HepG2 (cell line): ENCODE data around the gene MRS2. TPM values are rescaled to one million over a fixed set of nuclear protein-coding genes. Genes with fewer than 3 reads are reported as not detected.

Source experiments
- ATAC-seq: fragments of 200-7000 bp; cut with Tn5 transposase; 3 replicates; pipeline ENCODE4 v1.9.1; 2020; ENCODE audit warnings: mild to moderate bottlenecking, moderate library complexity
- BruUV-seq: library from RNA; stranded (reverse); fragments of 400-500 nt; replicated peaks from 2 replicates; lab custom pipeline; 2021; lab: Mats Ljungman, UMichigan
- CTCF ChIA-PET: fragments of 300-600 bp; formaldehyde crosslinking; extraction: SDS; loops from one replicate; lab custom pipeline; 2021; ENCODE audit warnings: low total read pairs, inconsistent platforms, low intra/inter-chr PET ratio; lab: Yijun Ruan, JAX
- POLR2A ChIA-PET: fragments of 350-600 bp; sonication (Branson Sonifier 250); formaldehyde crosslinking; loops from one replicate; lab custom pipeline; 2020; ENCODE audit warnings: antibody characterized with exemption, inconsistent platforms; lab: Yijun Ruan, JAX
- DNase-seq: peaks from one replicate; pipeline ENCODE4 v3.0.0-alpha.2; 2015; ENCODE audit warnings: low spot score
- FAIRE-seq: peaks from 3 replicates; lab custom pipeline; 2011; peaks lifted over from hg19 to GRCh38; lab: Jason Lieb, UNC
- H2AFZ ChIP-seq: one replicate; pipeline ENCODE4 v1.6.1; 2011; ENCODE audit warnings: low read length, inconsistent platforms
- H3K27ac ChIP-seq: fragments of 300-600 bp; 3 replicates; pipeline ENCODE4 v1.8.0; 2011; ENCODE audit warnings: mixed run types, mild to moderate bottlenecking, mixed read lengths, low read length, inconsistent platforms; ENCODE audit not compliant: insufficient read depth; ENCODE audit errors: extremely low read length
- H3K27me3 ChIP-seq, 2 experiments: fragments of 200-600 bp in 1 of 2; 2 replicates in 1 of 2; 3 replicates in 1 of 2; pipeline versions ENCODE4 v1.6.0 to v1.8.0; 2011; ENCODE audit warnings: low read length in 2 of 2, mild to moderate bottlenecking in 2 of 2, moderate library complexity in 2 of 2, inconsistent platforms in 1 of 2; ENCODE audit not compliant: insufficient read depth in 2 of 2, control insufficient read depth in 1 of 2
- H3K36me3 ChIP-seq, 2 experiments: fragments of 200-600 bp in 1 of 2; replicated peaks in 1 of 2; 2 replicates in 1 of 2; 3 replicates in 1 of 2; pipeline versions ENCODE4 v1.5.1 to v1.8.0; 2011; ENCODE audit warnings: low read length in 2 of 2, inconsistent platforms in 1 of 2; ENCODE audit not compliant: insufficient read depth in 2 of 2, control insufficient read depth in 1 of 2
- H3K4me1 ChIP-seq: 2 replicates; pipeline ENCODE4 v1.5.1; 2012; ENCODE audit warnings: low read length, inconsistent platforms; ENCODE audit not compliant: insufficient read depth
- H3K4me2 ChIP-seq: 2 replicates; pipeline ENCODE4 v1.6.0; 2011; ENCODE audit warnings: low read depth, low read length, inconsistent platforms
- H3K4me3 ChIP-seq, 3 experiments: fragments of 200-600 bp in 1 of 3; sonication (generic), shearing (Covaris generic) in 1 of 3; replicated peaks in 1 of 3; 2 replicates each; pipeline ENCODE4 v1.5.1; 2011 to 2016; ENCODE audit warnings: low read length in 3 of 3, inconsistent platforms in 2 of 3, low read depth in 2 of 3, mild to moderate bottlenecking in 2 of 3, control low read depth in 1 of 3, mixed read lengths in 1 of 3; ENCODE audit not compliant: insufficient read depth in 1 of 3
- H3K79me2 ChIP-seq: one replicate; pipeline ENCODE4 v1.6.1; 2011; ENCODE audit warnings: low read length, inconsistent platforms; ENCODE audit not compliant: insufficient read depth
- H3K9ac ChIP-seq: 2 replicates; pipeline ENCODE4 v1.6.0; 2011; ENCODE audit warnings: mild to moderate bottlenecking, low read depth, low read length, inconsistent platforms; ENCODE audit not compliant: insufficient read depth
- H3K9me3 ChIP-seq: 2 replicates; pipeline ENCODE4 v1.5.1; 2012; ENCODE audit warnings: mild to moderate bottlenecking, low read length
- H4K20me1 ChIP-seq: 2 replicates; pipeline ENCODE4 v1.6.0; 2011; ENCODE audit warnings: inconsistent platforms, mild to moderate bottlenecking, low read length, moderate library complexity; ENCODE audit not compliant: insufficient read depth
- ARNTL ChIP-seq: sonication (generic); formaldehyde crosslinking; IDR thresholded peaks from 2 replicates; pipeline ENCODE4 v1.4.0; 2020; ENCODE audit warnings: mild to moderate bottlenecking, missing genetic modification reagents
- ATF7 ChIP-seq, 2 experiments: fragments of 450-650 bp in 1 of 2; sonication (generic) in 1 of 2; formaldehyde crosslinking in 1 of 2; IDR thresholded peaks; 2 replicates each; pipeline versions ENCODE4 v1.4.0 to v1.6.1; 2016 to 2020; ENCODE audit warnings: antibody characterized with exemption in 1 of 2, mild to moderate bottlenecking in 1 of 2, missing genetic modification reagents in 1 of 2
- ETV5 ChIP-seq: IDR thresholded peaks from 2 replicates; pipeline ENCODE4 v1.6.1; 2018; ENCODE audit warnings: missing biosample characterization, missing genetic modification reagents, inconsistent platforms, borderline replicate concordance
- FOXK2 ChIP-seq: fragments of 450-650 bp; IDR thresholded peaks from 2 replicates; pipeline ENCODE4 v1.6.1; 2016
- GATAD1 ChIP-seq: IDR thresholded peaks from 2 replicates; pipeline ENCODE4 v1.6.1; 2016; ENCODE audit warnings: missing genetic modification reagents, missing compliant biosample characterization
- IKZF4 ChIP-seq: sonication (generic); formaldehyde crosslinking; IDR thresholded peaks from 2 replicates; pipeline ENCODE4 v1.5.1; 2020; ENCODE audit warnings: borderline replicate concordance, mild to moderate bottlenecking, low read depth, missing genetic modification reagents; ENCODE audit errors: not compliant biosample characterization
- JDP2 ChIP-seq: sonication (generic); formaldehyde crosslinking; IDR thresholded peaks from 2 replicates; pipeline ENCODE4 v1.8.1; 2022; ENCODE audit warnings: missing genetic modification reagents, borderline replicate concordance
- MED8 ChIP-seq: sonication (generic); formaldehyde crosslinking; IDR thresholded peaks from 2 replicates; pipeline ENCODE4 v1.8.1; 2023; ENCODE audit warnings: mild to moderate bottlenecking, missing genetic modification reagents; ENCODE audit not compliant: insufficient replicate concordance
- RNF2 ChIP-seq: fragments of 450-650 bp; conservative IDR thresholded peaks from 2 replicates; pipeline ENCODE4 v1.6.1; 2016; ENCODE audit warnings: low read depth
- TEAD3 ChIP-seq: optimal IDR thresholded peaks from 2 replicates; pipeline ENCODE3; 2016; ENCODE audit warnings: borderline replicate concordance
- ZNF337 ChIP-seq: sonication (generic); formaldehyde crosslinking; IDR thresholded peaks from 2 replicates; pipeline ENCODE4 v1.5.1; 2020; ENCODE audit warnings: missing genetic modification reagents, low read depth, mild to moderate bottlenecking, borderline replicate concordance
- WGBS: methylation state at CpG from one replicate; pipeline ENCODE4 v1.1.6; 2017; ENCODE audit warnings: low lambda C conversion rate; 5-methylcytosine and 5-hydroxymethylcytosine counted together
- in situ Hi-C: cut with HindIII; loops from 2 replicates; pipeline ENCODE4 v1.10.0; 2017; ENCODE audit warnings: low pct_unique_long_range_greater_than_20kb; ENCODE audit not compliant: extremely low pct_ligation_motif_present
- intact Hi-C: fragments of 100-400 bp; cut with micrococcal nuclease; formaldehyde crosslinking; loops from one replicate; pipeline ENCODE4 v1.10.0; 2022; ENCODE audit not compliant: unreplicated experiment
- polyA plus RNA-seq, 8 experiments: library from polyadenylated mRNA; depleted of rRNA in 3 of 8; stranded (reverse) in 7 of 8; unstranded in 1 of 8; fragments of >200 nt; fragmentation: Illumina TruSeq in 4 of 8; extraction: Trizol in 4 of 8; gene quantifications; 2 replicates each; pipeline versions ENCODE4 v1.2.1 to v1.2.3, GENCODE V29; 2011 to 2016; ENCODE audit warnings: low read depth in 4 of 8, missing spikeins in 1 of 8, mixed read lengths in 1 of 8; ENCODE audit not compliant: insufficient read depth in 1 of 8
- total RNA-seq, 5 experiments: library from RNA; depleted of rRNA; stranded (reverse); fragments of >200 nt; fragmentation: Illumina TruSeq; extraction: Trizol; gene quantifications; 2 replicates each; pipeline ENCODE4 v1.2.3, GENCODE V29; 2016; ENCODE audit warnings: low read depth in 1 of 5

The MRS2 gene
- total and polyA plus RNA-seq, 2 of the 13 experiments (the other 11 are each of a cell fraction or from before 2014, with no cell fraction given): 31.1 to 83.8 TPM

DNA sequence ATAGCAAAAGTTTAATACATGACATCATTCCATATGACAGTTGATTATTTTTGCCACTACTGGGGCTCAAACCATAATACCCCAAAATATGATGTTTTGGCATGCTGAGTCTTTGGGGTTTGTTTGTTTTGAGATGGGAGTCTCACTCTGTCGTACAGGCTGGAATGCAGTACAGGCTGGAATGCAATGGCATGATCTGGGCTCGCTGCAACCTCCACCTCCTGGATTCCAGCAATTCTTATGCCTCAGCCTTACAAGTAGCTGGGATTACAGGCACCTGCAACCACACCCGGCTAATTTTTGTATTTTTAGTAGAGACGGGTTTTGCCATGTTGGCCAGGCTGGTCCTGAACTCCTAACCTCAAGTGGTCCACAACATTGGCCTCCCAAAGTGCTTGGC lies 1.3 kb upstream of the MRS2 start:
- Histone ChIP-seq H3K4me2 (peak overlapping the region; percentile 88; the same call in 1 of the 2 replicates), H3K9ac (no peak overlapping the region), H3K9me3 (peaks cover 8% of the 10 kb centered on the region), H3K36me3 (no peaks in the 10 kb centered on the region; a peak in 3 of 5 replicates), H3K27me3 (no peaks in the 10 kb centered on the region; a peak in 1 of 5 replicates), H3K79me2 (peaks cover 34% of the 10 kb centered on the region), H3K4me3 (peak overlapping the region in 2 of 3 experiments; percentile 4 to 6; a peak in 2 of 6 replicates), H2AFZ (no peak overlapping the region), H3K4me1 (peaks cover 60% of the 10 kb centered on the region), H4K20me1 (peaks cover 6% of the 10 kb centered on the region), H3K27ac (no peak overlapping the region)
- in situ Hi-C loops (no loop called here), intact Hi-C loops (loop anchor here (5.0 kb wide), 1 partner anchor 339 kb away; no protein-coding TSS in a partner anchor)
- WGBS: 13% methylated on average over 4 of the region's 4 CpGs
- DNase-seq: peak; percentile 49
- ChIA-PET POLR2A (no interaction called here), CTCF (interaction anchor here (1.6 kb wide), 1 partner anchor 118 kb away, joined by 6 read pairs; no protein-coding TSS in a partner anchor)
- TF ChIP-seq JDP2 (CRISPR knock-in tag) (no peak), ETV5 (CRISPR knock-in tag) (no peak), IKZF4 (no peak), MED8 (CRISPR knock-in tag) (no peak), RNF2 (no peak), GATAD1 (CRISPR knock-in tag) (peak; percentile 20; the same call in 1 of the 2 replicates), TEAD3 (CRISPR knock-in tag) (peak; percentile 96), ATF7 (IDR thresholded peaks at IDR 0.05) (peak; percentile 84), ATF7 (CRISPR knock-in tag; IDR thresholded peaks at IDR 0.05) (no peak), ZNF337 (no peak), ARNTL (CRISPR knock-in tag) (no peak), FOXK2 (no peak)
- no peak for FAIRE-seq
- no peak for ATAC-seq
- no TSS peak for BruUV-seq
